Neural cell (in vitro differentiated cells): ENCODE measurements around the gene CAPN5. TPM values are rescaled to one million over a fixed set of nuclear protein-coding genes. Genes with fewer than 3 reads are reported as not detected.

ENCODE experiments used
- H2AFZ ChIP-seq: fragments of 200-600, 300-800 bp; sonication (generic), shearing (Covaris generic); 2 replicates; pipeline ENCODE4 v1.6.0; 2014; ENCODE audit warnings: low read depth, mild to moderate bottlenecking, antibody characterized with exemption, low read length, moderate library complexity
- H3F3A ChIP-seq: fragments of 200-600 bp; shearing (Covaris generic); 2 replicates; pipeline ENCODE4 v1.6.1; 2016; ENCODE audit warnings: mild to moderate bottlenecking, moderate library complexity, mixed read lengths, antibody characterized with exemption, low read length; ENCODE audit not compliant: insufficient read depth, poor library complexity, severe bottlenecking
- H3K27ac ChIP-seq: fragments of 200-600, 300-800 bp; sonication (generic), shearing (Covaris generic); 2 replicates; pipeline ENCODE4 v1.5.1; 2014; ENCODE audit warnings: mild to moderate bottlenecking, low read length, moderate library complexity
- H3K27me3 ChIP-seq: fragments of 300-800, 200-600 bp; sonication (generic), shearing (Covaris generic); 2 replicates; pipeline ENCODE4 v1.6.0; 2014; ENCODE audit warnings: mild to moderate bottlenecking, low read depth, low read length, moderate library complexity; ENCODE audit not compliant: insufficient read depth
- H3K36me3 ChIP-seq: fragments of 300-800, 200-600 bp; sonication (generic), shearing (Covaris generic); 2 replicates; pipeline ENCODE4 v1.5.1; 2014; ENCODE audit warnings: mild to moderate bottlenecking, antibody characterized with exemption, low read length, moderate library complexity; ENCODE audit not compliant: insufficient read depth
- H3K4me2 ChIP-seq: fragments of 300-800, 200-600 bp; sonication (generic), shearing (Covaris generic); 2 replicates; pipeline ENCODE4 v1.6.0; 2014; ENCODE audit warnings: mild to moderate bottlenecking, low read length
- H3K4me3 ChIP-seq: fragments of 300-800, 200-600 bp; sonication (generic), shearing (Covaris generic); 2 replicates; pipeline ENCODE4 v1.5.1; 2014; ENCODE audit warnings: mild to moderate bottlenecking, low read length, moderate library complexity
- H3K79me2 ChIP-seq: fragments of 200-600 bp; shearing (Covaris generic); replicated peaks from 2 replicates; pipeline ENCODE4 v1.6.0; 2014; ENCODE audit warnings: mild to moderate bottlenecking, low read length, moderate library complexity; ENCODE audit not compliant: insufficient read depth
- H3K9ac ChIP-seq: fragments of 300-800, 200-600 bp; sonication (generic), shearing (Covaris generic); 2 replicates; pipeline ENCODE4 v1.6.1; 2016; ENCODE audit warnings: mild to moderate bottlenecking, low read length, mixed read lengths
- H3K9me2 ChIP-seq: fragments of 200-600 bp; shearing (Covaris generic); 2 replicates; pipeline ENCODE4 v1.6.1; 2016; ENCODE audit warnings: mild to moderate bottlenecking, low read length, mixed read lengths; ENCODE audit not compliant: insufficient read depth
- H3K9me3 ChIP-seq: fragments of 200-600, 300-800 bp; sonication (generic), shearing (Covaris generic); 2 replicates; pipeline ENCODE4 v1.6.1; 2016; ENCODE audit warnings: mild to moderate bottlenecking, mixed run types, low read length, moderate library complexity, mixed read lengths
- H4K20me1 ChIP-seq: fragments of 200-600 bp; shearing (Covaris generic); 2 replicates; pipeline ENCODE4 v1.6.1; 2016; ENCODE audit warnings: mild to moderate bottlenecking, mixed run types; ENCODE audit not compliant: insufficient read depth
- EP300 ChIP-seq: fragments of 450-650 bp; conservative IDR thresholded peaks from 2 replicates; pipeline ENCODE4 v1.6.1; 2014; ENCODE audit warnings: antibody characterized with exemption, mild to moderate bottlenecking, moderate library complexity; ENCODE audit not compliant: poor library complexity, severe bottlenecking
- EZH2 ChIP-seq: fragments of 200-600, 300-800 bp; shearing (Covaris generic), sonication (generic); IDR thresholded peaks from 2 replicates; pipeline ENCODE4 v1.6.1; 2014; ENCODE audit warnings: antibody characterized with exemption, low read length, borderline replicate concordance, mild to moderate bottlenecking; ENCODE audit not compliant: insufficient read depth, poor library complexity, severe bottlenecking
- POLR2AphosphoS5 ChIP-seq: IDR thresholded peaks from 2 replicates; pipeline ENCODE4 v1.6.1; 2012
- TAF1 ChIP-seq: IDR thresholded peaks from 2 replicates; pipeline ENCODE4 v1.6.1; 2012; ENCODE audit warnings: low read depth
- polyA plus RNA-seq: library from polyadenylated mRNA; depleted of rRNA; stranded (reverse); fragments of >200 nt; gene quantifications from 2 replicates; pipeline ENCODE4 v1.2.3, GENCODE V29; 2014
- TF ChIP-seq, protein P1 (sequence below): fragments of 450-650 bp; IDR thresholded peaks from 2 replicates; pipeline ENCODE4 v1.5.1; 2014; ENCODE audit warnings: antibody characterized with exemption, mild to moderate bottlenecking, moderate library complexity; ENCODE audit not compliant: poor library complexity, severe bottlenecking
- TF ChIP-seq, protein P2 (sequence below): IDR thresholded peaks from 2 replicates; pipeline ENCODE4 v1.6.1; 2012; ENCODE audit warnings: borderline replicate concordance

The CAPN5 gene
- polyA plus RNA-seq, 1 donor from 2014 or later: 20.5 TPM

DNA sequence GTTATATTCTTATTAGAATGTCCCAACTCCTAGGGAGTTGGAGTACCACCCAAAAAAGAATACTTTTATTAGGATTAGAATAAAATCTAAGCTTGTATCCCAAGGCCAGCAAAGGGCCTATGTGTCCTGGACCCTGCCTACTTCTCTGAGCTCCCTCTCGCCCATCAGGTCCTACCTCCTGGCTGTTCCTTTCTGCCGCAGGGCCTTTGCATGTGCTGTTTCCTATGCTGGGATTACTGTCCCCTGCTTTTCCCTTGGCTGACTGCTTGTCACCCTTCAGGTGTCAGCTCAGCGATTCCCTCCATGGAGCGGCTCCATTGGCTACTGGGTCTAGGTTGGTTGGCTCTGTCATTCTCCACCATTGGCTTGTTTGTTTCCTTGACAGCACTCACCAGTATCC lies 74.7 kb downstream of the CAPN5 start:
- no peaks in the 10 kb centered on the region for H3K36me3 ChIP-seq
- no peaks in the 10 kb centered on the region for H3K9me3 ChIP-seq
- no peak overlapping the region for H3K27ac ChIP-seq
- TF ChIP-seq, protein P1, sequence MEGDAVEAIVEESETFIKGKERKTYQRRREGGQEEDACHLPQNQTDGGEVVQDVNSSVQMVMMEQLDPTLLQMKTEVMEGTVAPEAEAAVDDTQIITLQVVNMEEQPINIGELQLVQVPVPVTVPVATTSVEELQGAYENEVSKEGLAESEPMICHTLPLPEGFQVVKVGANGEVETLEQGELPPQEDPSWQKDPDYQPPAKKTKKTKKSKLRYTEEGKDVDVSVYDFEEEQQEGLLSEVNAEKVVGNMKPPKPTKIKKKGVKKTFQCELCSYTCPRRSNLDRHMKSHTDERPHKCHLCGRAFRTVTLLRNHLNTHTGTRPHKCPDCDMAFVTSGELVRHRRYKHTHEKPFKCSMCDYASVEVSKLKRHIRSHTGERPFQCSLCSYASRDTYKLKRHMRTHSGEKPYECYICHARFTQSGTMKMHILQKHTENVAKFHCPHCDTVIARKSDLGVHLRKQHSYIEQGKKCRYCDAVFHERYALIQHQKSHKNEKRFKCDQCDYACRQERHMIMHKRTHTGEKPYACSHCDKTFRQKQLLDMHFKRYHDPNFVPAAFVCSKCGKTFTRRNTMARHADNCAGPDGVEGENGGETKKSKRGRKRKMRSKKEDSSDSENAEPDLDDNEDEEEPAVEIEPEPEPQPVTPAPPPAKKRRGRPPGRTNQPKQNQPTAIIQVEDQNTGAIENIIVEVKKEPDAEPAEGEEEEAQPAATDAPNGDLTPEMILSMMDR: no peak
- TF ChIP-seq, protein P2, sequence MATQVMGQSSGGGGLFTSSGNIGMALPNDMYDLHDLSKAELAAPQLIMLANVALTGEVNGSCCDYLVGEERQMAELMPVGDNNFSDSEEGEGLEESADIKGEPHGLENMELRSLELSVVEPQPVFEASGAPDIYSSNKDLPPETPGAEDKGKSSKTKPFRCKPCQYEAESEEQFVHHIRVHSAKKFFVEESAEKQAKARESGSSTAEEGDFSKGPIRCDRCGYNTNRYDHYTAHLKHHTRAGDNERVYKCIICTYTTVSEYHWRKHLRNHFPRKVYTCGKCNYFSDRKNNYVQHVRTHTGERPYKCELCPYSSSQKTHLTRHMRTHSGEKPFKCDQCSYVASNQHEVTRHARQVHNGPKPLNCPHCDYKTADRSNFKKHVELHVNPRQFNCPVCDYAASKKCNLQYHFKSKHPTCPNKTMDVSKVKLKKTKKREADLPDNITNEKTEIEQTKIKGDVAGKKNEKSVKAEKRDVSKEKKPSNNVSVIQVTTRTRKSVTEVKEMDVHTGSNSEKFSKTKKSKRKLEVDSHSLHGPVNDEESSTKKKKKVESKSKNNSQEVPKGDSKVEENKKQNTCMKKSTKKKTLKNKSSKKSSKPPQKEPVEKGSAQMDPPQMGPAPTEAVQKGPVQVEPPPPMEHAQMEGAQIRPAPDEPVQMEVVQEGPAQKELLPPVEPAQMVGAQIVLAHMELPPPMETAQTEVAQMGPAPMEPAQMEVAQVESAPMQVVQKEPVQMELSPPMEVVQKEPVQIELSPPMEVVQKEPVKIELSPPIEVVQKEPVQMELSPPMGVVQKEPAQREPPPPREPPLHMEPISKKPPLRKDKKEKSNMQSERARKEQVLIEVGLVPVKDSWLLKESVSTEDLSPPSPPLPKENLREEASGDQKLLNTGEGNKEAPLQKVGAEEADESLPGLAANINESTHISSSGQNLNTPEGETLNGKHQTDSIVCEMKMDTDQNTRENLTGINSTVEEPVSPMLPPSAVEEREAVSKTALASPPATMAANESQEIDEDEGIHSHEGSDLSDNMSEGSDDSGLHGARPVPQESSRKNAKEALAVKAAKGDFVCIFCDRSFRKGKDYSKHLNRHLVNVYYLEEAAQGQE: no peak
- no peak for TF ChIP-seq EP300
- TF ChIP-seq TAF1: no peak
- H3K4me3 ChIP-seq: no peak overlapping the region
- no peaks in the 10 kb centered on the region for H3K27me3 ChIP-seq
- no peaks in the 10 kb centered on the region for H3F3A ChIP-seq
- no peaks in the 10 kb centered on the region for H4K20me1 ChIP-seq
- H3K4me2 ChIP-seq: no peak overlapping the region
- H2AFZ ChIP-seq: no peak overlapping the region
- H3K79me2 ChIP-seq: no peaks in the 10 kb centered on the region
- no peaks in the 10 kb centered on the region for H3K9me2 ChIP-seq
- no peak overlapping the region for H3K9ac ChIP-seq

DNA sequence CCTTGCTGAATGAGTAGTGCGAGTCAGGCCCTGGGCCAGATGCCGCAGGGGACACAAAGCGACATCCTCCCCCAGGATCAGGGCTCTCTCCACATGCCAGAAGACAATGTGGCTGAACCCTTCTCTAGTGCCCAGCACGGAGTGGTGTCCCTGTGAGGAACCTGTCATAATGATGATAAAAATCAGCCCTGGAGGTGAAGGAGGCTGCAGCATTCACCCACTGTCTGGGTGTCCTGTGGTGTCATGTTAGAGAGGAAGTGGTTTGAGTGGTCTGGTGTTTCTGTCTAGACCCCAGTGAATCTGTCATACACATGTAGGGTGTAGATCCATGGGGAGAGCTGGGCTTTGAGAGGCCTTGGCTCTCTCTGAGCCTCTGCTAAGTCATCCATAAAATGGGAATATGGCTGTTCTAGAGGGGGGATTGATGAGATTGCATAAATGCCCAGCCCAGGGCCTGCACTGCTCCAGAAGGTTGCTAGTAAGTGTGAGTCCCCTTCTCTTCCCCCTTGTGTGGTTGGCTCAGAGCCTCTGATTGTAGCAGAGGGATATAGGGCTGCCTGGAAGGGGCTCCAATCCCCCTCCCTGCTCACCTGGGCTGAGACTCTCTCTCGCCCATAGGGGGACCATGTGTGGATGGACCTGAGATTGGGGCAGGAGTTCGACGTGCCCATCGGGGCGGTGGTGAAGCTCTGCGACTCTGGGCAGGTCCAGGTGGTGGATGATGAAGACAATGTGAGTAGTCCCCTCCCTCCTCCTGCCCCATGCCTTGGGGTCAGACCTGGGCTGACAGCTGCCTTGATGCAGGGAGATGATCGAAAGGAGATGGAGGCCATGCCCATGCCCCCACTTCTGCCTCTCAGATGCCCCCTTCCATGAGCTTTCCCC lies 75.6 kb downstream of the CAPN5 start:
- no peak overlapping the region for H2AFZ ChIP-seq
- H3K4me2 ChIP-seq: no peak overlapping the region
- H4K20me1 ChIP-seq: no peaks in the 10 kb centered on the region
- H3K9me2 ChIP-seq: no peaks in the 10 kb centered on the region
- no peaks in the 10 kb centered on the region for H3K27me3 ChIP-seq
- no peak overlapping the region for H3K9ac ChIP-seq
- TF ChIP-seq EP300 (no peak), EZH2 (no peak), POLR2AphosphoS5 (no peak), TAF1 (no peak)
- TF ChIP-seq, protein P2: no peak
- no peaks in the 10 kb centered on the region for H3F3A ChIP-seq
- no peaks in the 10 kb centered on the region for H3K9me3 ChIP-seq
- H3K4me3 ChIP-seq: no peak overlapping the region
- no peaks in the 10 kb centered on the region for H3K36me3 ChIP-seq
- no peaks in the 10 kb centered on the region for H3K79me2 ChIP-seq
- H3K27ac ChIP-seq: no peak overlapping the region
